Pancreas (tissue), 10 donors: ENCODE results near the gene GPR161. TPM values are rescaled to one million over a fixed set of nuclear protein-coding genes. Genes with fewer than 3 reads are reported as not detected.

Experiments used
- ATAC-seq, 4 donors: fragments of 200-7000 bp; cut with Tn5 transposase; one replicate each; pipeline versions ENCODE4 v1.8.0 to v1.9.1; 2020; ENCODE audit warnings: mild to moderate bottlenecking in 4 of 4, moderate library complexity in 4 of 4
- DNase-seq, 6 donors: peaks; one replicate each; pipeline ENCODE4 v3.0.0-alpha.2; 2020
- FAIRE-seq: peaks from 2 replicates; lab custom pipeline; 2012; peaks lifted over from hg19 to GRCh38; lab: Jason Lieb, UNC
- H3K27ac ChIP-seq, 4 donors: fragments of 200-600 bp; sonication (generic); 1 replicate in 3 of 4; 2 replicates in 1 of 4; pipeline versions ENCODE4 v1.5.0 to v1.8.0; 2020
- H3K27me3 ChIP-seq, 4 donors: fragments of 200-600 bp; one replicate each; pipeline ENCODE4 v1.8.0; 2021
- H3K36me3 ChIP-seq, 3 donors: fragments of 200-600 bp; sonication (generic) in 1 of 3; one replicate each; pipeline versions ENCODE4 v1.5.0 to v1.8.0; 2020 to 2021
- H3K4me1 ChIP-seq, 3 donors: fragments of 200-600 bp; one replicate each; pipeline ENCODE4 v1.8.0; 2021
- H3K4me3 ChIP-seq, 4 donors: fragments of 200-600 bp; sonication (generic) in 2 of 4; one replicate each; pipeline versions ENCODE4 v1.5.0 to v1.8.0; 2020 to 2021
- H3K9me3 ChIP-seq, 4 donors: fragments of 200-600 bp; one replicate each; pipeline ENCODE4 v1.8.0; 2021
- CTCF ChIP-seq, 4 donors: fragments of 200-600 bp; sonication (generic) in 3 of 4; IDR thresholded peaks; one replicate each; pipeline versions ENCODE4 v1.5.0 to v1.8.0; 2021; ENCODE audit warnings: antibody characterized with exemption in 4 of 4
- whole genome bisulfite sequencing, 2 donors: extraction: QIAGEN DNeasy Blood & Tissue Kit; methylation state at CpG; one replicate each; pipeline ENCODE4 v1.1.7; 2013; 5-methylcytosine and 5-hydroxymethylcytosine counted together
- intact Hi-C, 3 donors: fragments of 100-400 bp; cut with DNase I; formaldehyde crosslinking; loops; one replicate each; pipeline versions ENCODE4 v1.11.1 to v1.14.2; 2022
- polyA plus RNA-seq, 2 donors: library from polyadenylated mRNA; stranded (reverse); fragments of 200-250 nt; gene quantifications; one replicate each; pipeline ENCODE4 v1.2.3, GENCODE V29; 2013
- total RNA-seq, 6 donors: library from RNA; stranded (reverse); fragmentation: NEBNext Ultra II Directional in 4 of 6; extraction: Animal tissue kit (Norgen Biotek cat#: 25700) in 4 of 6; gene quantifications; one replicate each; pipeline versions ENCODE4 v1.2.1 to v1.2.4, GENCODE V29; 2021 to 2023
- donor health status: healthy with polysubstance abuse.
- donor health status: DM: no; HTN: no; CAD: no; lungs with moderate emphysema.
- donor health status: DM: no; HTN: no; CAD: no.
- donor health status: control.
- donor health status: control.
- donor health status: Bipolar disorder and iron deficiency.
- donor health status: DM: yes; HTN: yes; CAD: no.
- donor health status: DM: no; HTN: no; CAD: no.
- donor health status: DM: no; HTN: no; CAD: no.
- donor health status: DM: yes; HTN: yes; CAD: no.

Gene GPR161
- total and polyA plus RNA-seq, 8 donors, result 2.5 to 9.7 (median 9.0) TPM

GRCh38 chr1:168097921-168098528 is 38.7 kb downstream of the GPR161 start:
- no peaks in the 10 kb centered on the region for H3K9me3 ChIP-seq
- no peak for TF ChIP-seq CTCF (IDR thresholded peaks at IDR 0.05)
- intact Hi-C loops, result no loop called here
- H3K4me3 ChIP-seq, result no peak overlapping the region
- 92 to 94% methylated on average over 12 of the region's 12 CpGs for WGBS, 2 donors
- no peak for DNase-seq
- H3K36me3 ChIP-seq, result no peaks in the 10 kb centered on the region
- H3K4me1 ChIP-seq, result no peaks in the 10 kb centered on the region
- no peak for FAIRE-seq
- no peaks in the 10 kb centered on the region for H3K27me3 ChIP-seq
- ATAC-seq, result no peak
- no peak overlapping the region for H3K27ac ChIP-seq

- Histone ChIP-seq H3K4me1 (no peaks in the 10 kb centered on the region), H3K4me3 (no peak overlapping the region), H3K27ac (no peak overlapping the region), H3K9me3 (no peaks in the 10 kb centered on the region), H3K27me3 (no peaks in the 10 kb centered on the region), H3K36me3 (no peaks in the 10 kb centered on the region)
- intact Hi-C loops, result no loop called here
- WGBS, 2 donors, result 93 to 95% methylated on average over 27 of the region's 27 CpGs
- ATAC-seq, result no peak
- no peak for FAIRE-seq
- no peak for DNase-seq
- no peak for TF ChIP-seq CTCF (IDR thresholded peaks at IDR 0.05)
Observed at GRCh38 chr1:168096296-168097165, 40.2 kb downstream of the GPR161 start.

GRCh38 chr1:168095476-168095875 is 41.3 kb downstream of the GPR161 start:
- TF ChIP-seq CTCF (IDR thresholded peaks at IDR 0.05), result no peak
- Histone ChIP-seq H3K27me3 (no peaks in the 10 kb centered on the region), H3K27ac (no peak overlapping the region), H3K36me3 (no peaks in the 10 kb centered on the region), H3K9me3 (no peaks in the 10 kb centered on the region), H3K4me3 (no peak overlapping the region), H3K4me1 (no peaks in the 10 kb centered on the region)
- no peak for DNase-seq
- ATAC-seq, result no peak
- intact Hi-C loops, result no loop called here
- no peak for FAIRE-seq
- WGBS, 2 donors, result 94 to 97% methylated on average over 6 of the region's 6 CpGs

DNA sequence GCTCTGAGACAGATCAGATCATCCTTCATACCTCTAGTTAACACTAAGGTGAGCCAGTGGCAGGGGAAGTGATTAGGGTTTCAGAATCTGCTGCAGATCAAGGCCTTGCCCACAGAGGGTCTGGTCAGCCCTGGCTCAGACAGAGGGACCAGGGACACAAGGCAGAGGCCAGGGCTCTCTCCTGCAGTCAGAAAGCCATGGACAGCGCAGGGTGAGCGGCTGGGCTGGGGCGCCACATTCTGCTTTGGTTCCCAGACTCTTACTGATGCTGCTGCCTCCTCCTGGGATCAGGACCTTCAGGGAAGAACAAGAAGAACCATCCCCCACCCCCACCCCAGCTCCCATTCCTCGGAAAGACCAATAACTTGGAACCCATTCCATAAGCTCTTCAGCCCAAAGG is 43.1 kb downstream of the GPR161 start:
- 95 to 100% methylated on average over 4 of the region's 4 CpGs for whole genome bisulfite sequencing, 2 donors
- ATAC-seq, result no peak

More for the DNA sequence above, 43.1 kb downstream of the GPR161 start:
- FAIRE-seq, result no peak
- H3K4me1 ChIP-seq, result no peaks in the 10 kb centered on the region
- no peak for DNase-seq
- no peak for TF ChIP-seq CTCF (IDR thresholded peaks at IDR 0.05)
- H3K27me3 ChIP-seq, result no peaks in the 10 kb centered on the region
- no peak overlapping the region for H3K4me3 ChIP-seq
- H3K36me3 ChIP-seq, result no peaks in the 10 kb centered on the region
- no peaks in the 10 kb centered on the region for H3K9me3 ChIP-seq
- H3K27ac ChIP-seq, result no peak overlapping the region
- intact Hi-C loops, result no loop called here
